Colonic mucosa (tissue), 4 donors: ENCODE data around the gene STAT4. TPM values are rescaled to one million over a fixed set of nuclear protein-coding genes. Genes with fewer than 3 reads are reported as not detected.

Experiments
- DNase-seq: peaks from one replicate; pipeline ENCODE4 v3.0.0-alpha.2; 2020
- H3K27ac ChIP-seq: fragments of 200-600 bp; one replicate; pipeline ENCODE4 v1.8.0; 2021
- H3K27me3 ChIP-seq: fragments of 200-600 bp; one replicate; pipeline ENCODE4 v1.8.0; 2021
- H3K36me3 ChIP-seq: fragments of 200-600 bp; one replicate; pipeline ENCODE4 v1.8.0; 2021
- H3K4me1 ChIP-seq: fragments of 200-600 bp; one replicate; pipeline ENCODE4 v1.8.0; 2021; ENCODE audit warnings: mild to moderate bottlenecking
- H3K4me3 ChIP-seq: fragments of 200-600 bp; one replicate; pipeline ENCODE4 v1.8.0; 2021
- H3K9ac ChIP-seq, 2 donors: one replicate each; pipeline ENCODE4 v1.7.0; 2013; ENCODE audit warnings: control low read depth in 2 of 2, low read depth in 2 of 2, low read length in 2 of 2
- H3K9me3 ChIP-seq: fragments of 200-600 bp; one replicate; pipeline ENCODE4 v1.8.0; 2021
- intact Hi-C: fragments of 100-400 bp; cut with DNase I; formaldehyde crosslinking; loops from one replicate; pipeline ENCODE4 v1.14.1; 2022
- total RNA-seq, 2 donors: library from RNA; stranded (reverse); fragmentation: NEBNext Ultra II Directional in 1 of 2; extraction: Animal tissue kit (Norgen Biotek cat#: 25700) in 1 of 2; gene quantifications; one replicate each; pipeline ENCODE4 v1.2.1, GENCODE V29; 2021
- TF ChIP-seq, protein P1 (sequence below): fragments of 200-600 bp; IDR thresholded peaks from one replicate; pipeline ENCODE4 v1.8.0; 2022; ENCODE audit warnings: antibody characterized with exemption, mild to moderate bottlenecking
- donor health status: healthy.
- donor health status: DM: no; HTN: no; CAD: no.
- donor health status: DM: no; HTN: no; CAD: no.

Gene STAT4
- total RNA-seq, 2 donors from 2014 or later: 2.0 to 2.1 TPM

- H3K9ac ChIP-seq: no peak overlapping the region
- H3K4me3 ChIP-seq: no peak overlapping the region
- no peaks in the 10 kb centered on the region for H3K4me1 ChIP-seq
- H3K27me3 ChIP-seq: no peaks in the 10 kb centered on the region
- no peaks in the 10 kb centered on the region for H3K9me3 ChIP-seq
- H3K27ac ChIP-seq: no peak overlapping the region
- DNase-seq: no peak
- TF ChIP-seq, protein P1, sequence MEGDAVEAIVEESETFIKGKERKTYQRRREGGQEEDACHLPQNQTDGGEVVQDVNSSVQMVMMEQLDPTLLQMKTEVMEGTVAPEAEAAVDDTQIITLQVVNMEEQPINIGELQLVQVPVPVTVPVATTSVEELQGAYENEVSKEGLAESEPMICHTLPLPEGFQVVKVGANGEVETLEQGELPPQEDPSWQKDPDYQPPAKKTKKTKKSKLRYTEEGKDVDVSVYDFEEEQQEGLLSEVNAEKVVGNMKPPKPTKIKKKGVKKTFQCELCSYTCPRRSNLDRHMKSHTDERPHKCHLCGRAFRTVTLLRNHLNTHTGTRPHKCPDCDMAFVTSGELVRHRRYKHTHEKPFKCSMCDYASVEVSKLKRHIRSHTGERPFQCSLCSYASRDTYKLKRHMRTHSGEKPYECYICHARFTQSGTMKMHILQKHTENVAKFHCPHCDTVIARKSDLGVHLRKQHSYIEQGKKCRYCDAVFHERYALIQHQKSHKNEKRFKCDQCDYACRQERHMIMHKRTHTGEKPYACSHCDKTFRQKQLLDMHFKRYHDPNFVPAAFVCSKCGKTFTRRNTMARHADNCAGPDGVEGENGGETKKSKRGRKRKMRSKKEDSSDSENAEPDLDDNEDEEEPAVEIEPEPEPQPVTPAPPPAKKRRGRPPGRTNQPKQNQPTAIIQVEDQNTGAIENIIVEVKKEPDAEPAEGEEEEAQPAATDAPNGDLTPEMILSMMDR: no peak
- intact Hi-C loops: no loop called here
- H3K36me3 ChIP-seq: no peaks in the 10 kb centered on the region
Observed at GRCh38 chr2:191117341-191117740, 33.5 kb downstream of the STAT4 start.

DNA sequence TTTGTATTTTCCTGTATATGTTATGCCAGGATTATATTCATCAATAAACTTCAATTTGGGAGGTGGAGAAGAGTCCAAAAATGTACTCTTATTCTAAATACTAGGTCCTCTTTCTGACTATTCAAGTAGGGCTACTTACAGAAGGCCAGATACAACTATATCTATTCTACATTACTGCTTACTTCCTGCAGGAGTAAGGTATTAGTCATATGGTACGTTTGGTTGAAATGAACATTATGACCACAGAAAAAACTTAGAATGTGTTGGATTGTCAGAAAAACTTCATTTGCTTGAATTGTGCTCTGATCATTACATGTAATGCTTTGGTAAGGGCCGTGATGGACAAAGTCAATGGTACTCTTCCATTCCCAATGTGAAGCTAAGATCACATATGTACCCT lies 35.0 kb downstream of the STAT4 start:
- H3K36me3 ChIP-seq: no peaks in the 10 kb centered on the region
- intact Hi-C loops: no loop called here
- no peaks in the 10 kb centered on the region for H3K9me3 ChIP-seq
- DNase-seq: no peak
- no peaks in the 10 kb centered on the region for H3K27me3 ChIP-seq
- no peak overlapping the region for H3K9ac ChIP-seq
- H3K4me1 ChIP-seq: no peaks in the 10 kb centered on the region
- TF ChIP-seq, protein P1: no peak
- no peak overlapping the region for H3K27ac ChIP-seq
- H3K4me3 ChIP-seq: no peak overlapping the region

DNA sequence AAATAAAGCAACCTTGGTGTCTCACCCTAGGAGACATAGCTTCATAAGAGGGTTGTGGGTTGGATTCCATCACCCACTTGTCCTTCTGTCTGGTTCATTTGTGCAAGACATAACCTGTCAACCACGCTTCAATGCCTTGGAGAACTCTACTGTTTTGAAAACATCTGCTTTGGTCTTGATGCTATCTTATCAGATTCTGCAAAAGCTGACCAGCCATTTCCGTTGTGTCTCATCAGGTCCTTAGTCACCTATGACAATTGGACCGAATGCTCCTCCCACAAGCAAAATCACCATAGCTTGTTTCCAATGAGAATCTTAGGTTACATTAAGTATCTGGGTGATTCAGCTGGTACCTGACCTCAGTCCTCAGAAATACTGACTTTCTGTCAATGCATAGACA lies 35.4 kb downstream of the STAT4 start:
- TF ChIP-seq, protein P1: no peak
- Histone ChIP-seq H3K27ac (no peak overlapping the region), H3K9me3 (no peaks in the 10 kb centered on the region), H3K27me3 (no peaks in the 10 kb centered on the region), H3K4me1 (no peaks in the 10 kb centered on the region), H3K36me3 (no peaks in the 10 kb centered on the region), H3K9ac (no peak overlapping the region), H3K4me3 (no peak overlapping the region)
- intact Hi-C loops: no loop called here
- no peak for DNase-seq

DNA sequence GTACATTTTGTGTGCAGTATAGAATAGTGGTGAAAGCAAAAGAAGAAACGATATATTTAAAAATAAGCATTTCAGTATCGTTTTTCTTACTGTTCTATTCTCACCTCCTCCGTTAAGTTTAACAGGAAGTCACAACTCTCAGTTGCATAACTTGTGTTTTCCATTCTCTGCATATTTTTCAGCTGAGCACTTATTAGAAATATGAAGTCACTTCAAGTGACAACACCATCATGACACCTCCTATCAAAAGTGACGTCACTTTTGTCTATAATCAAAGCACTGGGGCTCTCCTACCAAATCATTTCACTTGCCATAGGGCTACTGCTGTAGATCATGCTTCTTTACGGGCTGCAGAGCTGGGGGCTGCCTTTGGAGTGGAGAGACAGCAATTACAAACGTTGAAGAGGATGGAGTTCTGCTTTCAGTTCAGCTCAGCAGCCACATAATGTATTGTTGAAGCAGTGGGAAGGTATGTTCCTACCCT lies 36.3 kb downstream of the STAT4 start:
- Histone ChIP-seq H3K9me3 (no peaks in the 10 kb centered on the region), H3K27me3 (no peaks in the 10 kb centered on the region), H3K9ac (no peak overlapping the region), H3K27ac (no peak overlapping the region), H3K4me3 (no peak overlapping the region), H3K4me1 (no peaks in the 10 kb centered on the region), H3K36me3 (no peaks in the 10 kb centered on the region)
- TF ChIP-seq, protein P1: no peak
- DNase-seq: no peak
- intact Hi-C loops: no loop called here

DNA sequence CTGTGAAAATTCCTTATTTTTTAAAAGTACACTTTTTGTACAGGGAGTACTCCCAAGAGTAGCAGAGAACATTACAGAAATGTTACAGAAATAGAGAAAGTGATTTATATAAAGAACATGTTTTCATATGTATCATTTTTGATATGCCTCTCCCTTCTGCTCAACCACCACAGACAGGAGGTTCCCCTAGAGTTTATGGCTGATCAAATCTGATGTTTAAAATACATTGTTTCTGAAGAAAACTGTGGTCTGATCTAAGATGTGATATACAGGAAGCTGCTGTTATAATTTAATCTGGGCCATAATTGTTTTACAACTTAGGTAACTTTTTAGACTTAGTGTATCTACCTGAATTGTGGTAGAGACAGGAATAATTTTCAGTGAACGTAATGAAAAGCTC lies 37.0 kb downstream of the STAT4 start:
- Histone ChIP-seq H3K27me3 (no peaks in the 10 kb centered on the region), H3K4me3 (no peak overlapping the region), H3K27ac (no peak overlapping the region), H3K4me1 (no peaks in the 10 kb centered on the region), H3K36me3 (no peaks in the 10 kb centered on the region), H3K9me3 (no peaks in the 10 kb centered on the region), H3K9ac (no peak overlapping the region)
- intact Hi-C loops: no loop called here
- no peak for DNase-seq
- TF ChIP-seq, protein P1: no peak
